ENCODE data around the gene ALAD. TPM values are rescaled to one million over a fixed set of nuclear protein-coding genes. Genes with fewer than 3 reads are reported as not detected.

The ALAD gene
- total and polyA plus RNA-seq, 9 of the 15 experiments (the other 6 are each of a cell fraction or from before 2014, with no cell fraction given): 1.3 to 12.7 (median 6.8) TPM

GRCh38 chr9:113401027-113401792, at the start of gene ALAD (continued):
- no peak for TF ChIP-seq CLOCK (CRISPR knock-in tag; IDR thresholded peaks at IDR 0.05; ENCODE audit: borderline replicate concordance)
- TF ChIP-seq THAP12 (CRISPR knock-in tag; IDR thresholded peaks at IDR 0.05): peak; percentile 63; the same call in 1 of the 2 replicates
- TF ChIP-seq SMARCE1 (IDR thresholded peaks at IDR 0.05): no peak
- TF ChIP-seq FOXP1 (CRISPR knock-in tag; IDR thresholded peaks at IDR 0.05): peak; percentile 97
- TF ChIP-seq THRA (IDR thresholded peaks at IDR 0.05): no peak
- no peak for TF ChIP-seq CHD1 (IDR thresholded peaks at IDR 0.05; ENCODE audit: low read length)
- TF ChIP-seq EHMT2 (IDR thresholded peaks at IDR 0.05): no peak
- TF ChIP-seq ZNF280A (IDR thresholded peaks at IDR 0.05; ENCODE audit: low read depth, partially characterized antibody): no peak
- TF ChIP-seq ZNF280B (CRISPR knock-in tag; IDR thresholded peaks at IDR 0.05): no peak
- peak; percentile 3; the same call in 1 of the 2 replicates for TF ChIP-seq HCFC1 (IDR thresholded peaks at IDR 0.05; ENCODE audit: low read depth, low read length)
- no peak for TF ChIP-seq ZZZ3 (IDR thresholded peaks at IDR 0.05)
- no peak for TF ChIP-seq ZNF445 (CRISPR knock-in tag; IDR thresholded peaks at IDR 0.05; ENCODE audit: low read depth)
- no peak for TF ChIP-seq ZKSCAN3 (CRISPR knock-in tag; IDR thresholded peaks at IDR 0.05)
- peak; percentile 64 to 88; a peak in 2 of 4 replicates for TF ChIP-seq UBTF (IDR thresholded peaks at IDR 0.05; ENCODE audit: borderline replicate concordance in 1 of 2, low read depth in 2 of 2, low read length in 2 of 2)
- TF ChIP-seq CBFB (CRISPR knock-in tag; IDR thresholded peaks at IDR 0.05): no peak
